Activated B cell treated with CpG ODN at 0.5 μM for 24 hours (primary cell): ENCODE data around the gene ESPNL. TPM values are rescaled to one million over a fixed set of nuclear protein-coding genes. Genes with fewer than 3 reads are reported as not detected.
A peak's percentile ranks its signal among the peaks of the same experiment; 100 is the strongest.

Source experiments
- ATAC-seq: fragments of 200-7000 bp; cut with Tn5 transposase; one replicate; pipeline ENCODE4 v1.10.0; 2021; ENCODE audit warnings: low read depth, mild to moderate bottlenecking, moderate library complexity
- CTCF ChIA-PET: fragments of 350-600 bp; sonication (Branson Sonifier 250); formaldehyde crosslinking; loops from one replicate; lab custom pipeline; 2021; ENCODE audit warnings: antibody characterized with exemption; lab: Charles Lee
- POLR2A ChIA-PET: fragments of 350-600 bp; sonication (Branson Sonifier 250); formaldehyde crosslinking; loops from one replicate; lab custom pipeline; 2021; ENCODE audit warnings: antibody characterized with exemption; lab: Charles Lee
- DNase-seq: peaks from one replicate; pipeline ENCODE4 v3.0.0; 2022
- H3K27ac Mint-ChIP-seq: one replicate; pipeline ENCODE4 v1.8.0; 2020; ENCODE audit warnings: mixed read lengths
- H3K27me3 Mint-ChIP-seq: one replicate; pipeline ENCODE4 v1.8.0; 2021; ENCODE audit warnings: mixed read lengths
- H3K36me3 Mint-ChIP-seq: one replicate; pipeline ENCODE4 v1.8.0; 2021; ENCODE audit warnings: low read depth, mixed read lengths
- H3K4me1 Mint-ChIP-seq: one replicate; pipeline ENCODE4 v1.8.0; 2021; ENCODE audit warnings: mixed read lengths
- H3K4me3 Mint-ChIP-seq: one replicate; pipeline ENCODE4 v1.8.0; 2020; ENCODE audit warnings: mild to moderate bottlenecking, mixed read lengths
- H3K9me3 Mint-ChIP-seq: one replicate; pipeline ENCODE4 v1.8.0; 2020; ENCODE audit warnings: mixed read lengths
- CTCF ChIP-seq: fragments of 200-600 bp; IDR thresholded peaks from one replicate; pipeline ENCODE4 v1.8.0; 2022; ENCODE audit warnings: antibody characterized with exemption, mild to moderate bottlenecking
- intact Hi-C: fragments of 100-400 bp; cut with micrococcal nuclease; formaldehyde crosslinking; loops from one replicate; pipeline ENCODE4 v1.15.1; 2024
- total RNA-seq: library from RNA; stranded (reverse); gene quantifications from 2 replicates; pipeline ENCODE4 v1.2.3, GENCODE V29; 2022

Gene ESPNL
- total RNA-seq, 1 donor from 2014 or later, result 0.42 TPM

GRCh38 chr2:238159071-238159539 lies 59.0 kb downstream of the ESPNL start:
- Mint-ChIP-seq H3K4me3 (peak overlapping the region; percentile 70), H3K27me3 (peaks cover 11% of the 10 kb centered on the region), H3K9me3 (no peaks in the 10 kb centered on the region), H3K36me3 (no peaks in the 10 kb centered on the region), H3K27ac (no peak overlapping the region), H3K4me1 (peaks cover 12% of the 10 kb centered on the region)
- peak; percentile 49 for ATAC-seq
- POLR2A ChIA-PET, result no interaction called here
- intact Hi-C loops, result loop anchor here (2.0 to 5.0 kb wide), 2 partner anchors 236 to 302 kb away; partner anchors contain the start of gene RAMP1
- CTCF ChIA-PET, result no interaction called here
- no peak for DNase-seq
- TF ChIP-seq CTCF, result no peak

- H3K27me3 Mint-ChIP-seq, result peaks cover 12% of the 10 kb centered on the region
- H3K9me3 Mint-ChIP-seq, result no peaks in the 10 kb centered on the region
- H3K4me1 Mint-ChIP-seq, result peaks cover 15% of the 10 kb centered on the region
- intact Hi-C loops, result loop anchor here (1.0 to 5.0 kb wide), 3 partner anchors 104 to 302 kb away; partner anchors contain the start of gene RAMP1
- no peak for TF ChIP-seq CTCF
- CTCF ChIA-PET, result interaction anchor here (1.1 to 1.7 kb wide), 2 partner anchors 104 to 105 kb away, joined by 4 to 5 read pairs; no protein-coding TSS in a partner anchor
- H3K4me3 Mint-ChIP-seq, result peak overlapping the region; percentile 70
- ATAC-seq (no peak), DNase-seq (no peak)
- no peaks in the 10 kb centered on the region for H3K36me3 Mint-ChIP-seq
- no peak overlapping the region for H3K27ac Mint-ChIP-seq
- POLR2A ChIA-PET, result interaction anchor here (0.8 kb wide), 1 partner anchor 103 kb away, joined by 3 read pairs; no protein-coding TSS in a partner anchor
Observed at GRCh38 chr2:238159661-238160205, 59.6 kb downstream of the ESPNL start.

- DNase-seq (no peak), ATAC-seq (no peak)
- ChIA-PET POLR2A (interaction anchor here (0.8 kb wide), 1 partner anchor 102 kb away, joined by 3 read pairs; no protein-coding TSS in a partner anchor), CTCF (interaction anchor here (1.1 to 1.7 kb wide), 2 partner anchors 103 to 104 kb away, joined by 4 to 5 read pairs; no protein-coding TSS in a partner anchor)
- intact Hi-C loops, result loop anchor here (1.0 kb wide), 1 partner anchor 103 kb away; no protein-coding TSS in a partner anchor
- Mint-ChIP-seq H3K4me1 (peaks cover 15% of the 10 kb centered on the region), H3K36me3 (no peaks in the 10 kb centered on the region), H3K27ac (no peak overlapping the region), H3K27me3 (peaks cover 19% of the 10 kb centered on the region), H3K4me3 (peak overlapping the region; percentile 8), H3K9me3 (no peaks in the 10 kb centered on the region)
- TF ChIP-seq CTCF, result no peak
Observed at GRCh38 chr2:238160206-238161129, 60.3 kb downstream of the ESPNL start.

GRCh38 chr2:238161291-238162051 lies 61.3 kb downstream of the ESPNL start:
- ATAC-seq, result no peak
- no peaks in the 10 kb centered on the region for H3K36me3 Mint-ChIP-seq
- peaks cover 20% of the 10 kb centered on the region for H3K27me3 Mint-ChIP-seq
- no peak for DNase-seq
- POLR2A ChIA-PET, result no interaction called here
- H3K27ac Mint-ChIP-seq, result no peak overlapping the region
- no peak for TF ChIP-seq CTCF
- intact Hi-C loops, result no loop called here
- no peak overlapping the region for H3K4me3 Mint-ChIP-seq
- H3K4me1 Mint-ChIP-seq, result peaks cover 15% of the 10 kb centered on the region
- H3K9me3 Mint-ChIP-seq, result no peaks in the 10 kb centered on the region
- CTCF ChIA-PET, result interaction anchor here (1.1 to 1.7 kb wide), 2 partner anchors 102 to 103 kb away, joined by 4 to 5 read pairs; no protein-coding TSS in a partner anchor
